GM23338 (cell line): Measurements from ENCODE around the gene CADPS. TPM values are rescaled to one million over a fixed set of nuclear protein-coding genes. Genes with fewer than 3 reads are reported as not detected.

Experiments
- ATAC-seq: fragments of 200-7000 bp; cut with Tn5 transposase; 3 replicates; pipeline ENCODE4 v1.9.1; 2020
- DNase-seq: peaks from one replicate; pipeline ENCODE4 v3.0.0-alpha.2; 2015; ENCODE audit warnings: low spot score
- H2AFZ ChIP-seq: fragments of 200-600 bp; sonication (generic); 2 replicates; pipeline ENCODE4 v1.8.0; 2016; ENCODE audit warnings: antibody characterized with exemption, mild to moderate bottlenecking, moderate library complexity
- H3F3A ChIP-seq: fragments of 200-600 bp; sonication (generic); replicated peaks from 2 replicates; pipeline ENCODE4 v1.8.0; 2017; ENCODE audit warnings: antibody characterized with exemption, mixed run types, low read depth
- H3K27ac ChIP-seq: fragments of 200-600 bp; sonication (generic); 2 replicates; pipeline ENCODE4 v1.6.1; 2016; ENCODE audit warnings: low read depth
- H3K27me3 ChIP-seq: fragments of 200-600 bp; sonication (generic); 2 replicates; pipeline ENCODE4 v1.8.0; 2016; ENCODE audit warnings: mild to moderate bottlenecking, mixed run types, moderate library complexity; ENCODE audit not compliant: insufficient read depth
- H3K36me3 ChIP-seq: fragments of 200-600 bp; sonication (generic); 2 replicates; pipeline ENCODE4 v1.8.0; 2016; ENCODE audit warnings: mild to moderate bottlenecking; ENCODE audit not compliant: insufficient read depth
- H3K4me1 ChIP-seq: fragments of 200-600 bp; sonication (generic); 2 replicates; pipeline ENCODE4 v1.8.0; 2016; ENCODE audit warnings: mild to moderate bottlenecking, moderate library complexity; ENCODE audit not compliant: insufficient read depth
- H3K4me2 ChIP-seq: fragments of 200-600 bp; sonication (generic); 2 replicates; pipeline ENCODE4 v1.7.1; 2017; ENCODE audit warnings: mixed run types
- H3K4me3 ChIP-seq: fragments of 200-600 bp; sonication (generic); 2 replicates; pipeline ENCODE4 v1.6.1; 2016; ENCODE audit warnings: mixed run types
- H3K79me2 ChIP-seq: fragments of 200-600 bp; sonication (generic); replicated peaks from 2 replicates; pipeline ENCODE4 v1.8.0; 2017; ENCODE audit warnings: mild to moderate bottlenecking; ENCODE audit not compliant: insufficient read depth
- H3K9me2 ChIP-seq: fragments of 200-600 bp; sonication (generic); 2 replicates; pipeline ENCODE4 v1.8.0; 2017; ENCODE audit not compliant: insufficient read depth
- H4K20me1 ChIP-seq: fragments of 200-600 bp; sonication (generic); replicated peaks from 2 replicates; pipeline ENCODE4 v1.8.0; 2017; ENCODE audit warnings: mild to moderate bottlenecking; ENCODE audit not compliant: insufficient read depth
- H3K27ac Mint-ChIP-seq: 2 replicates; pipeline ENCODE4 v1.8.0; 2020; ENCODE audit warnings: inconsistent platforms, mild to moderate bottlenecking, moderate library complexity, mixed read lengths
- H3K27me3 Mint-ChIP-seq: 3 replicates; pipeline ENCODE4 v1.8.0; 2022; ENCODE audit warnings: low read depth, mild to moderate bottlenecking, moderate library complexity, mixed read lengths, inconsistent platforms; ENCODE audit not compliant: insufficient read depth, poor library complexity
- H3K36me3 Mint-ChIP-seq: 3 replicates; pipeline ENCODE4 v1.8.0; 2021; ENCODE audit warnings: low read depth, mild to moderate bottlenecking, inconsistent platforms, moderate library complexity, mixed read lengths
- H3K4me1 Mint-ChIP-seq: 3 replicates; pipeline ENCODE4 v1.8.0; 2020; ENCODE audit warnings: mild to moderate bottlenecking, inconsistent platforms, mixed read lengths
- H3K4me3 Mint-ChIP-seq: 3 replicates; pipeline ENCODE4 v1.8.0; 2021; ENCODE audit warnings: moderate library complexity, mild to moderate bottlenecking, inconsistent platforms, mixed read lengths
- H3K9me3 Mint-ChIP-seq: 3 replicates; pipeline ENCODE4 v1.8.0; 2020; ENCODE audit warnings: moderate library complexity, mild to moderate bottlenecking, inconsistent platforms, mixed read lengths
- CREB1 ChIP-seq: fragments of 250-450 bp; sonication (Bioruptor Pico); IDR thresholded peaks from 2 replicates; pipeline ENCODE4 v1.5.0; 2020; ENCODE audit warnings: low read depth, mild to moderate bottlenecking, moderate library complexity
- EZH2 ChIP-seq: fragments of 200-600 bp; sonication (generic); IDR thresholded peaks from one replicate; pipeline ENCODE4 v1.8.0; 2017; ENCODE audit warnings: antibody characterized with exemption, mild to moderate bottlenecking, low read depth; ENCODE audit not compliant: unreplicated experiment
- EZH2phosphoT487 ChIP-seq: fragments of 200-600 bp; sonication (generic); IDR thresholded peaks from one replicate; pipeline ENCODE4 v1.8.1; 2018; ENCODE audit warnings: antibody characterized with exemption; ENCODE audit not compliant: unreplicated experiment
- JUNB ChIP-seq: IDR thresholded peaks from one replicate; pipeline ENCODE4 v1.6.1; 2016; ENCODE audit warnings: antibody characterized with exemption; ENCODE audit not compliant: unreplicated experiment
- NANOG ChIP-seq: IDR thresholded peaks from 2 replicates; pipeline ENCODE4 v1.6.1; 2016; ENCODE audit warnings: antibody characterized with exemption, borderline replicate concordance
- POLR2AphosphoS5 ChIP-seq: IDR thresholded peaks from 2 replicates; pipeline ENCODE4 v1.6.1; 2016; ENCODE audit warnings: antibody characterized with exemption, low read depth
- STAT1 ChIP-seq: IDR thresholded peaks from one replicate; pipeline ENCODE4 v1.6.1; 2016; ENCODE audit warnings: antibody characterized with exemption; ENCODE audit not compliant: unreplicated experiment
- ZNF114 ChIP-seq: fragments of 250-450 bp; sonication (Bioruptor Pico); IDR thresholded peaks from 2 replicates; pipeline ENCODE4 v1.5.0; 2020; ENCODE audit warnings: mild to moderate bottlenecking, moderate library complexity
- ZNF331 ChIP-seq: fragments of 250-450 bp; sonication (Bioruptor Pico); IDR thresholded peaks from 2 replicates; pipeline ENCODE4 v1.5.0; 2020; ENCODE audit warnings: low read depth, mild to moderate bottlenecking, moderate library complexity
- polyA plus RNA-seq: library from polyadenylated mRNA; unstranded; fragments of >200 nt; fragmentation: Nextera tagmentation; extraction: Ambion mirVana; gene quantifications from 2 replicates; pipeline ENCODE4 v1.2.1, GENCODE V29; 2016
- total RNA-seq: library from RNA; depleted of rRNA; stranded (reverse); fragments of >200 nt; shearing (Covaris generic); gene quantifications from 2 replicates; pipeline ENCODE4 v1.2.3, GENCODE V29; 2014
- TF ChIP-seq, protein P1 (sequence below), 2 experiments: fragments of 200-600 bp in 1 of 2; sonication (generic) in 1 of 2; conservative IDR thresholded peaks; 2 replicates each; pipeline versions ENCODE4 v1.5.1 to v1.6.1; 2016 to 2017; ENCODE audit warnings: antibody characterized with exemption in 2 of 2, low read depth in 2 of 2, mild to moderate bottlenecking in 2 of 2, moderate library complexity in 1 of 2
- TF ChIP-seq, protein P2 (sequence below): fragments of 250-450 bp; sonication (Bioruptor Pico); IDR thresholded peaks from 2 replicates; pipeline ENCODE4 v1.5.0; 2020; ENCODE audit warnings: mild to moderate bottlenecking, moderate library complexity
- TF ChIP-seq, protein P3 (sequence below): IDR thresholded peaks from one replicate; pipeline ENCODE4 v1.6.1; 2018; ENCODE audit warnings: antibody characterized with exemption; ENCODE audit not compliant: unreplicated experiment
- TF ChIP-seq, protein P4 (sequence below): IDR thresholded peaks from 2 replicates; pipeline ENCODE4 v1.6.1; 2016; ENCODE audit warnings: antibody characterized with exemption

The CADPS gene
- total and polyA plus RNA-seq, 2 experiments from 2014 or later, result 14.7 to 22.0 TPM

GRCh38 chr3:62805580-62806277 lies 69.5 kb downstream of the CADPS start:
- peaks cover 8% of the 10 kb centered on the region for H3K4me1 Mint-ChIP-seq
- no peaks in the 10 kb centered on the region for H3K9me3 Mint-ChIP-seq
- H3K27ac ChIP-seq, result no peak overlapping the region; the same call in 1 of the 2 replicates
- no peaks in the 10 kb centered on the region for H3F3A ChIP-seq
- no peaks in the 10 kb centered on the region for H3K9me2 ChIP-seq
- H3K4me3 ChIP-seq, result no peak overlapping the region
- no peaks in the 10 kb centered on the region for H3K79me2 ChIP-seq
- no peak overlapping the region for H3K27ac Mint-ChIP-seq
- no peak overlapping the region for H3K4me2 ChIP-seq
- DNase-seq (no peak), ATAC-seq (peak; percentile 74)
- H3K27me3 Mint-ChIP-seq, result no peaks in the 10 kb centered on the region
- no peak overlapping the region; the same call in 1 of the 2 replicates for H2AFZ ChIP-seq
- H3K27me3 ChIP-seq, result no peaks in the 10 kb centered on the region
- TF ChIP-seq POLR2AphosphoS5, result no peak
- TF ChIP-seq, protein P1, sequence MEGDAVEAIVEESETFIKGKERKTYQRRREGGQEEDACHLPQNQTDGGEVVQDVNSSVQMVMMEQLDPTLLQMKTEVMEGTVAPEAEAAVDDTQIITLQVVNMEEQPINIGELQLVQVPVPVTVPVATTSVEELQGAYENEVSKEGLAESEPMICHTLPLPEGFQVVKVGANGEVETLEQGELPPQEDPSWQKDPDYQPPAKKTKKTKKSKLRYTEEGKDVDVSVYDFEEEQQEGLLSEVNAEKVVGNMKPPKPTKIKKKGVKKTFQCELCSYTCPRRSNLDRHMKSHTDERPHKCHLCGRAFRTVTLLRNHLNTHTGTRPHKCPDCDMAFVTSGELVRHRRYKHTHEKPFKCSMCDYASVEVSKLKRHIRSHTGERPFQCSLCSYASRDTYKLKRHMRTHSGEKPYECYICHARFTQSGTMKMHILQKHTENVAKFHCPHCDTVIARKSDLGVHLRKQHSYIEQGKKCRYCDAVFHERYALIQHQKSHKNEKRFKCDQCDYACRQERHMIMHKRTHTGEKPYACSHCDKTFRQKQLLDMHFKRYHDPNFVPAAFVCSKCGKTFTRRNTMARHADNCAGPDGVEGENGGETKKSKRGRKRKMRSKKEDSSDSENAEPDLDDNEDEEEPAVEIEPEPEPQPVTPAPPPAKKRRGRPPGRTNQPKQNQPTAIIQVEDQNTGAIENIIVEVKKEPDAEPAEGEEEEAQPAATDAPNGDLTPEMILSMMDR (conservative IDR thresholded peaks at IDR 0.05; ENCODE audit: low read depth in 2 of 2), result no peak
- TF ChIP-seq, protein P2, sequence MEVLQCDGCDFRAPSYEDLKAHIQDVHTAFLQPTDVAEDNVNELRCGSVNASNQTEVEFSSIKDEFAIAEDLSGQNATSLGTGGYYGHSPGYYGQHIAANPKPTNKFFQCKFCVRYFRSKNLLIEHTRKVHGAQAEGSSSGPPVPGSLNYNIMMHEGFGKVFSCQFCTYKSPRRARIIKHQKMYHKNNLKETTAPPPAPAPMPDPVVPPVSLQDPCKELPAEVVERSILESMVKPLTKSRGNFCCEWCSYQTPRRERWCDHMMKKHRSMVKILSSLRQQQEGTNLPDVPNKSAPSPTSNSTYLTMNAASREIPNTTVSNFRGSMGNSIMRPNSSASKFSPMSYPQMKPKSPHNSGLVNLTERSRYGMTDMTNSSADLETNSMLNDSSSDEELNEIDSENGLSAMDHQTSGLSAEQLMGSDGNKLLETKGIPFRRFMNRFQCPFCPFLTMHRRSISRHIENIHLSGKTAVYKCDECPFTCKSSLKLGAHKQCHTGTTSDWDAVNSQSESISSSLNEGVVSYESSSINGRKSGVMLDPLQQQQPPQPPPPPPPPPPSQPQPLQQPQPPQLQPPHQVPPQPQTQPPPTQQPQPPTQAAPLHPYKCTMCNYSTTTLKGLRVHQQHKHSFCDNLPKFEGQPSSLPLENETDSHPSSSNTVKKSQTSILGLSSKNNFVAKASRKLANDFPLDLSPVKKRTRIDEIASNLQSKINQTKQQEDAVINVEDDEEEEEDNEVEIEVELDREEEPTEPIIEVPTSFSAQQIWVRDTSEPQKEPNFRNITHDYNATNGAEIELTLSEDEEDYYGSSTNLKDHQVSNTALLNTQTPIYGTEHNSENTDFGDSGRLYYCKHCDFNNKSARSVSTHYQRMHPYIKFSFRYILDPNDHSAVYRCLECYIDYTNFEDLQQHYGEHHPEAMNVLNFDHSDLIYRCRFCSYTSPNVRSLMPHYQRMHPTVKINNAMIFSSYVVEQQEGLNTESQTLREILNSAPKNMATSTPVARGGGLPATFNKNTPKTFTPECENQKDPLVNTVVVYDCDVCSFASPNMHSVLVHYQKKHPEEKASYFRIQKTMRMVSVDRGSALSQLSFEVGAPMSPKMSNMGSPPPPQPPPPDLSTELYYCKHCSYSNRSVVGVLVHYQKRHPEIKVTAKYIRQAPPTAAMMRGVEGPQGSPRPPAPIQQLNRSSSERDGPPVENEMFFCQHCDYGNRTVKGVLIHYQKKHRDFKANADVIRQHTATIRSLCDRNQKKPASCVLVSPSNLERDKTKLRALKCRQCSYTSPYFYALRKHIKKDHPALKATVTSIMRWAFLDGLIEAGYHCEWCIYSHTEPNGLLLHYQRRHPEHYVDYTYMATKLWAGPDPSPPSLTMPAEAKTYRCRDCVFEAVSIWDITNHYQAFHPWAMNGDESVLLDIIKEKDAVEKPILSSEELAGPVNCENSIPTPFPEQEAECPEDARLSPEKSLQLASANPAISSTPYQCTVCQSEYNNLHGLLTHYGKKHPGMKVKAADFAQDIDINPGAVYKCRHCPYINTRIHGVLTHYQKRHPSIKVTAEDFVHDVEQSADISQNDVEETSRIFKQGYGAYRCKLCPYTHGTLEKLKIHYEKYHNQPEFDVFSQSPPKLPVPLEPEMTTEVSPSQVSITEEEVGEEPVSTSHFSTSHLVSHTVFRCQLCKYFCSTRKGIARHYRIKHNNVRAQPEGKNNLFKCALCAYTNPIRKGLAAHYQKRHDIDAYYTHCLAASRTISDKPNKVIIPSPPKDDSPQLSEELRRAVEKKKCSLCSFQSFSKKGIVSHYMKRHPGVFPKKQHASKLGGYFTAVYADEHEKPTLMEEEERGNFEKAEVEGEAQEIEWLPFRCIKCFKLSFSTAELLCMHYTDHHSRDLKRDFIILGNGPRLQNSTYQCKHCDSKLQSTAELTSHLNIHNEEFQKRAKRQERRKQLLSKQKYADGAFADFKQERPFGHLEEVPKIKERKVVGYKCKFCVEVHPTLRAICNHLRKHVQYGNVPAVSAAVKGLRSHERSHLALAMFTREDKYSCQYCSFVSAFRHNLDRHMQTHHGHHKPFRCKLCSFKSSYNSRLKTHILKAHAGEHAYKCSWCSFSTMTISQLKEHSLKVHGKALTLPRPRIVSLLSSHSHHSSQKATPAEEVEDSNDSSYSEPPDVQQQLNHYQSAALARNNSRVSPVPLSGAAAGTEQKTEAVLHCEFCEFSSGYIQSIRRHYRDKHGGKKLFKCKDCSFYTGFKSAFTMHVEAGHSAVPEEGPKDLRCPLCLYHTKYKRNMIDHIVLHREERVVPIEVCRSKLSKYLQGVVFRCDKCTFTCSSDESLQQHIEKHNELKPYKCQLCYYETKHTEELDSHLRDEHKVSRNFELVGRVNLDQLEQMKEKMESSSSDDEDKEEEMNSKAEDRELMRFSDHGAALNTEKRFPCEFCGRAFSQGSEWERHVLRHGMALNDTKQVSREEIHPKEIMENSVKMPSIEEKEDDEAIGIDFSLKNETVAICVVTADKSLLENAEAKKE, result no peak
- TF ChIP-seq NANOG, result no peak
- no peak for TF ChIP-seq EZH2
- TF ChIP-seq, protein P3, sequence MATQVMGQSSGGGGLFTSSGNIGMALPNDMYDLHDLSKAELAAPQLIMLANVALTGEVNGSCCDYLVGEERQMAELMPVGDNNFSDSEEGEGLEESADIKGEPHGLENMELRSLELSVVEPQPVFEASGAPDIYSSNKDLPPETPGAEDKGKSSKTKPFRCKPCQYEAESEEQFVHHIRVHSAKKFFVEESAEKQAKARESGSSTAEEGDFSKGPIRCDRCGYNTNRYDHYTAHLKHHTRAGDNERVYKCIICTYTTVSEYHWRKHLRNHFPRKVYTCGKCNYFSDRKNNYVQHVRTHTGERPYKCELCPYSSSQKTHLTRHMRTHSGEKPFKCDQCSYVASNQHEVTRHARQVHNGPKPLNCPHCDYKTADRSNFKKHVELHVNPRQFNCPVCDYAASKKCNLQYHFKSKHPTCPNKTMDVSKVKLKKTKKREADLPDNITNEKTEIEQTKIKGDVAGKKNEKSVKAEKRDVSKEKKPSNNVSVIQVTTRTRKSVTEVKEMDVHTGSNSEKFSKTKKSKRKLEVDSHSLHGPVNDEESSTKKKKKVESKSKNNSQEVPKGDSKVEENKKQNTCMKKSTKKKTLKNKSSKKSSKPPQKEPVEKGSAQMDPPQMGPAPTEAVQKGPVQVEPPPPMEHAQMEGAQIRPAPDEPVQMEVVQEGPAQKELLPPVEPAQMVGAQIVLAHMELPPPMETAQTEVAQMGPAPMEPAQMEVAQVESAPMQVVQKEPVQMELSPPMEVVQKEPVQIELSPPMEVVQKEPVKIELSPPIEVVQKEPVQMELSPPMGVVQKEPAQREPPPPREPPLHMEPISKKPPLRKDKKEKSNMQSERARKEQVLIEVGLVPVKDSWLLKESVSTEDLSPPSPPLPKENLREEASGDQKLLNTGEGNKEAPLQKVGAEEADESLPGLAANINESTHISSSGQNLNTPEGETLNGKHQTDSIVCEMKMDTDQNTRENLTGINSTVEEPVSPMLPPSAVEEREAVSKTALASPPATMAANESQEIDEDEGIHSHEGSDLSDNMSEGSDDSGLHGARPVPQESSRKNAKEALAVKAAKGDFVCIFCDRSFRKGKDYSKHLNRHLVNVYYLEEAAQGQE, result no peak
- TF ChIP-seq, protein P4, sequence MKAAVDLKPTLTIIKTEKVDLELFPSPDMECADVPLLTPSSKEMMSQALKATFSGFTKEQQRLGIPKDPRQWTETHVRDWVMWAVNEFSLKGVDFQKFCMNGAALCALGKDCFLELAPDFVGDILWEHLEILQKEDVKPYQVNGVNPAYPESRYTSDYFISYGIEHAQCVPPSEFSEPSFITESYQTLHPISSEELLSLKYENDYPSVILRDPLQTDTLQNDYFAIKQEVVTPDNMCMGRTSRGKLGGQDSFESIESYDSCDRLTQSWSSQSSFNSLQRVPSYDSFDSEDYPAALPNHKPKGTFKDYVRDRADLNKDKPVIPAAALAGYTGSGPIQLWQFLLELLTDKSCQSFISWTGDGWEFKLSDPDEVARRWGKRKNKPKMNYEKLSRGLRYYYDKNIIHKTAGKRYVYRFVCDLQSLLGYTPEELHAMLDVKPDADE, result no peak
- TF ChIP-seq EZH2phosphoT487, result no peak
- TF ChIP-seq CREB1, result no peak
- no peak for TF ChIP-seq ZNF331 (CRISPR knock-in tag)
- no peak for TF ChIP-seq JUNB
- TF ChIP-seq ZNF114, result no peak
- no peak for TF ChIP-seq STAT1
- H3K4me3 Mint-ChIP-seq, result no peak overlapping the region
- H3K4me1 ChIP-seq, result peaks cover 9% of the 10 kb centered on the region; the same call in 1 of the 2 replicates
- no peaks in the 10 kb centered on the region for H3K36me3 ChIP-seq
- H4K20me1 ChIP-seq, result no peaks in the 10 kb centered on the region
- H3K36me3 Mint-ChIP-seq, result no peaks in the 10 kb centered on the region
